ENCODE data around the gene LRRK1. TPM values are rescaled to one million over a fixed set of nuclear protein-coding genes. Genes with fewer than 3 reads are reported as not detected.

The LRRK1 gene
- total RNA-seq, 3 donors from 2014 or later (not counting 1 experiment from before 2014, with no cell fraction given), result 1.2 to 5.5 (median 3.2) TPM

- WGBS (ENCODE audit: insufficient coverage), result 90% methylated on average over 17 of the region's 17 CpGs
- no peaks in the 10 kb centered on the region for H3K9me3 ChIP-seq (ENCODE audit: control insufficient read depth, insufficient read depth, low read length)
- H3K4me1 ChIP-seq (ENCODE audit: control insufficient read depth, insufficient read depth, low read length), result no peaks in the 10 kb centered on the region
- no peak for DNase-seq
- H3K27me3 Mint-ChIP-seq (ENCODE audit: low read depth in 2 of 2), result peaks cover 8 to 32% of the 10 kb centered on the region in 2 donors
- no peak for TF ChIP-seq CTCF (IDR thresholded peaks at IDR 0.05)
- no peaks in the 10 kb centered on the region for H3K36me3 ChIP-seq (ENCODE audit: control insufficient read depth, insufficient read depth, low read length)
- no peak overlapping the region for H3K27ac Mint-ChIP-seq
- H3K4me3 Mint-ChIP-seq, result no peak overlapping the region
- H3K9me3 Mint-ChIP-seq, result no peaks in the 10 kb centered on the region
- no peak for ATAC-seq
- H3K27me3 ChIP-seq (ENCODE audit: control insufficient read depth, insufficient read depth, low read length), result no peaks in the 10 kb centered on the region
- H3K4me3 ChIP-seq (ENCODE audit: low read length), result no peak overlapping the region
- no peaks in the 10 kb centered on the region for H3K36me3 Mint-ChIP-seq
- intact Hi-C loops (cut with micrococcal nuclease), result no loop called here
- H3K4me1 Mint-ChIP-seq, result no peaks in the 10 kb centered on the region
- H3K27ac ChIP-seq (ENCODE audit: low read length), result no peak overlapping the region
These were observed 75.7 kb downstream of the LRRK1 start for GRCh38 chr15:100994597-100995446.

- H3K4me1 Mint-ChIP-seq, result no peaks in the 10 kb centered on the region
- no peak for ATAC-seq
- Histone ChIP-seq H3K36me3 (ENCODE audit: control insufficient read depth, insufficient read depth, low read length) (no peaks in the 10 kb centered on the region), H3K9me3 (ENCODE audit: control insufficient read depth, insufficient read depth, low read length) (no peaks in the 10 kb centered on the region), H3K27ac (ENCODE audit: low read length) (no peak overlapping the region), H3K4me1 (ENCODE audit: control insufficient read depth, insufficient read depth, low read length) (no peaks in the 10 kb centered on the region), H3K4me3 (ENCODE audit: low read length) (no peak overlapping the region), H3K27me3 (ENCODE audit: control insufficient read depth, insufficient read depth, low read length) (no peaks in the 10 kb centered on the region)
- H3K9me3 Mint-ChIP-seq, result no peaks in the 10 kb centered on the region
- no peak overlapping the region for H3K27ac Mint-ChIP-seq
- WGBS (ENCODE audit: insufficient coverage), result 91% methylated on average over 20 of the region's 20 CpGs
- peaks cover 15 to 37% of the 10 kb centered on the region in 2 donors for H3K27me3 Mint-ChIP-seq (ENCODE audit: low read depth in 2 of 2)
- intact Hi-C loops (cut with micrococcal nuclease), result no loop called here
- H3K4me3 Mint-ChIP-seq, result no peak overlapping the region
- no peak for DNase-seq
- no peaks in the 10 kb centered on the region for H3K36me3 Mint-ChIP-seq
- TF ChIP-seq CTCF (IDR thresholded peaks at IDR 0.05), result no peak
These were observed 76.6 kb downstream of the LRRK1 start for GRCh38 chr15:100995471-100996430.

GRCh38 chr15:100997442-100997841, 78.3 kb downstream of the LRRK1 start:
- TF ChIP-seq CTCF (IDR thresholded peaks at IDR 0.05), result no peak
- Mint-ChIP-seq H3K27me3 (ENCODE audit: low read depth in 2 of 2) (peaks cover 18 to 34% of the 10 kb centered on the region in 2 donors), H3K9me3 (no peaks in the 10 kb centered on the region), H3K4me3 (no peak overlapping the region), H3K4me1 (no peaks in the 10 kb centered on the region), H3K36me3 (no peaks in the 10 kb centered on the region), H3K27ac (no peak overlapping the region)
- Histone ChIP-seq H3K4me3 (ENCODE audit: low read length) (no peak overlapping the region), H3K9me3 (ENCODE audit: control insufficient read depth, insufficient read depth, low read length) (no peaks in the 10 kb centered on the region), H3K4me1 (ENCODE audit: control insufficient read depth, insufficient read depth, low read length) (no peaks in the 10 kb centered on the region), H3K27ac (ENCODE audit: low read length) (no peak overlapping the region), H3K36me3 (ENCODE audit: control insufficient read depth, insufficient read depth, low read length) (no peaks in the 10 kb centered on the region), H3K27me3 (ENCODE audit: control insufficient read depth, insufficient read depth, low read length) (no peaks in the 10 kb centered on the region)
- intact Hi-C loops (cut with micrococcal nuclease), result no loop called here
- DNase-seq, result no peak
- no peak for ATAC-seq
- 71% methylated on average over 1 of the region's 1 CpG for WGBS (ENCODE audit: insufficient coverage)

Data from natural killer cell (primary cell).